Colonic mucosa (tissue), 4 donors: ENCODE data around the gene TMEM134. TPM values are rescaled to one million over a fixed set of nuclear protein-coding genes. Genes with fewer than 3 reads are reported as not detected.

ENCODE experiments used
- DNase-seq: peaks from one replicate; pipeline ENCODE4 v3.0.0-alpha.2; 2020
- H3K27ac ChIP-seq: fragments of 200-600 bp; one replicate; pipeline ENCODE4 v1.8.0; 2021
- H3K27me3 ChIP-seq: fragments of 200-600 bp; one replicate; pipeline ENCODE4 v1.8.0; 2021
- H3K36me3 ChIP-seq: fragments of 200-600 bp; one replicate; pipeline ENCODE4 v1.8.0; 2021
- H3K4me1 ChIP-seq: fragments of 200-600 bp; one replicate; pipeline ENCODE4 v1.8.0; 2021; ENCODE audit warnings: mild to moderate bottlenecking
- H3K4me3 ChIP-seq: fragments of 200-600 bp; one replicate; pipeline ENCODE4 v1.8.0; 2021
- H3K9ac ChIP-seq, 2 donors: one replicate each; pipeline ENCODE4 v1.7.0; 2013; ENCODE audit warnings: control low read depth in 2 of 2, low read depth in 2 of 2, low read length in 2 of 2
- H3K9me3 ChIP-seq: fragments of 200-600 bp; one replicate; pipeline ENCODE4 v1.8.0; 2021
- CTCF ChIP-seq: fragments of 200-600 bp; IDR thresholded peaks from one replicate; pipeline ENCODE4 v1.8.0; 2022; ENCODE audit warnings: antibody characterized with exemption, mild to moderate bottlenecking
- intact Hi-C: fragments of 100-400 bp; cut with DNase I; formaldehyde crosslinking; loops from one replicate; pipeline ENCODE4 v1.14.1; 2022
- total RNA-seq, 2 donors: library from RNA; stranded (reverse); fragmentation: NEBNext Ultra II Directional in 1 of 2; extraction: Animal tissue kit (Norgen Biotek cat#: 25700) in 1 of 2; gene quantifications; one replicate each; pipeline ENCODE4 v1.2.1, GENCODE V29; 2021
- donor health status: healthy.
- donor health status: DM: no; HTN: no; CAD: no.
- donor health status: DM: no; HTN: no; CAD: no.

The TMEM134 gene
- total RNA-seq, 2 donors from 2014 or later: 50.1 to 59.5 TPM

GRCh38 chr11:67433536-67434394 lies 35.3 kb downstream of the TMEM134 start:
- H3K4me1 ChIP-seq: peaks cover 8% of the 10 kb centered on the region
- peak overlapping the region in 1 of 2 donors; percentile 43 for H3K9ac ChIP-seq
- H3K27me3 ChIP-seq: no peaks in the 10 kb centered on the region
- H3K36me3 ChIP-seq: peaks cover 12% of the 10 kb centered on the region
- no peak for DNase-seq
- intact Hi-C loops: no loop called here
- TF ChIP-seq CTCF: no peak
- H3K9me3 ChIP-seq: no peaks in the 10 kb centered on the region
- no peak overlapping the region for H3K27ac ChIP-seq
- H3K4me3 ChIP-seq: no peak overlapping the region

DNA sequence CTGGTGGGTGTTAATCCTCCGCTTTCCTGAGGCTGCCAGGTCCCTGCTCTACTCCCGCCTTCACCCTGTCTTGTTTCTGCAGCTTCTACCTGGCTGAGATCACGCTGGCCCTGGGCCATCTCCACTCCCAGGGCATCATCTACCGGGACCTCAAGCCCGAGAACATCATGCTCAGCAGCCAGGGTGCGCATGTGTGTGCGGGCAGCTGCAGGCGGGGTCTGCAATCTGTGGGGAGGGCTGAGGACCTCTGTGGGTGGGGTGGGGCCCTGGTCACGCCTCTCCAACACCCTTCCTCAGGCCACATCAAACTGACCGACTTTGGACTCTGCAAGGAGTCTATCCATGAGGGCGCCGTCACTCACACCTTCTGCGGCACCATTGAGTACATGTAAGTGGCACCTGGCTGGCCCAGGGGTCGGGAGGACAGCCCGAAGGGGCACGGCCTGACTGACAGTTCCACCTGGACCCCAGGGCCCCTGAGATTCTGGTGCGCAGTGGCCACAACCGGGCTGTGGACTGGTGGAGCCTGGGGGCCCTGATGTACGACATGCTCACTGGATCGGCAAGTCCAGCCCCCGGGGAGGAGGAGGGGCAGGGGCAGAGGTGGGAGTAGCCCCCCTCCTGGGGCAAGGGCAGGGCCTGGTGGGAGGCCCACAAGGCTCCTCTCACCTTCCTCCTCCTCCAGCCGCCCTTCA lies 36.2 kb downstream of the TMEM134 start:
- intact Hi-C loops: no loop called here
- no peak for DNase-seq

GRCh38 chr11:67431346-67432249 lies 37.5 kb downstream of the TMEM134 start:
- intact Hi-C loops: no loop called here
- no peak for DNase-seq
- Histone ChIP-seq H3K27ac (no peak overlapping the region), H3K4me3 (no peak overlapping the region), H3K27me3 (no peaks in the 10 kb centered on the region), H3K36me3 (peaks cover 12% of the 10 kb centered on the region), H3K9ac (no peak overlapping the region), H3K4me1 (peaks cover 8% of the 10 kb centered on the region), H3K9me3 (no peaks in the 10 kb centered on the region)
- TF ChIP-seq CTCF: no peak

More for the DNA sequence above, 36.2 kb downstream of the TMEM134 start:
- Histone ChIP-seq H3K4me1 (peaks cover 8% of the 10 kb centered on the region), H3K27ac (no peak overlapping the region), H3K9ac (no peak overlapping the region), H3K27me3 (no peaks in the 10 kb centered on the region), H3K36me3 (peaks cover 12% of the 10 kb centered on the region), H3K9me3 (no peaks in the 10 kb centered on the region), H3K4me3 (no peak overlapping the region)
- no peak for TF ChIP-seq CTCF

GRCh38 chr11:67429722-67430121 lies 39.3 kb downstream of the TMEM134 start:
- intact Hi-C loops: no loop called here
- peak overlapping the region; percentile 89 for H3K4me3 ChIP-seq
- no peak overlapping the region for H3K9ac ChIP-seq
- H3K9me3 ChIP-seq: no peaks in the 10 kb centered on the region
- no peak for DNase-seq
- TF ChIP-seq CTCF: no peak
- peaks cover 8% of the 10 kb centered on the region for H3K4me1 ChIP-seq
- H3K27ac ChIP-seq: no peak overlapping the region
- H3K36me3 ChIP-seq: peaks cover 12% of the 10 kb centered on the region
- no peaks in the 10 kb centered on the region for H3K27me3 ChIP-seq
